Measurements from ENCODE around the gene WDR59. TPM values are rescaled to one million over a fixed set of nuclear protein-coding genes. Genes with fewer than 3 reads are reported as not detected.

Gene WDR59
- total and polyA plus RNA-seq, 9 of the 15 experiments (the other 6 are each of a cell fraction or from before 2014, with no cell fraction given) = 12.7 to 126 (median 34.7) TPM

- TF ChIP-seq ZNF354B (CRISPR knock-in tag; IDR thresholded peaks at IDR 0.05) (no peak), ZNF384 (IDR thresholded peaks at IDR 0.05; ENCODE audit: low read depth, low read length) (no peak), ATF6 (CRISPR knock-in tag; IDR thresholded peaks at IDR 0.05) (no peak), HNRNPH1 (optimal IDR thresholded peaks at IDR 0.05; ENCODE audit: low read depth, low read length) (no peak)
These were observed 82.8 kb downstream of the WDR59 start (continued) for GRCh38 chr16:74902161-74902560.

- H3K4me2 ChIP-seq (ENCODE audit: insufficient read depth, low read length) = no peak overlapping the region
- H3K27ac ChIP-seq (ENCODE audit: extremely low read depth, low read depth, low read length) = no peak overlapping the region
- H4K20me1 ChIP-seq (replicated peaks; ENCODE audit: control insufficient read depth, insufficient read depth, low read length) = no peaks in the 10 kb centered on the region
- intact Hi-C loops (cut with micrococcal nuclease) = no loop called here
- no TSS peak for BruUV-seq (replicated peaks)
- POLR2A ChIA-PET = interaction anchor here (1.2 kb wide), 1 partner anchor 8 kb away, joined by 3 read pairs; no protein-coding TSS in a partner anchor
- H3K27me3 ChIP-seq (ENCODE audit: control insufficient read depth in 2 of 2, insufficient read depth in 2 of 2, low read length in 2 of 2) = no peaks in the 10 kb centered on the region
- no peak overlapping the region for H3K9ac ChIP-seq (ENCODE audit: insufficient read depth in 1 of 2, low read depth in 2 of 2, low read length in 2 of 2)
- in situ Hi-C loops (cut with MboI) = no loop called here
- CTCF ChIA-PET (ENCODE audit: low intra/inter-chr PET ratio) = no interaction called here
- DNase-seq (ENCODE audit: extremely low read depth in 1 of 4, low spot score in 3 of 4) = no peak
- peaks cover 71% of the 10 kb centered on the region for H3K36me3 ChIP-seq (ENCODE audit: control insufficient read depth, insufficient read depth, low read length)
- H3K9me3 ChIP-seq (replicated peaks; ENCODE audit: control insufficient read depth, insufficient read depth, low read depth, low read length) = no peaks in the 10 kb centered on the region; the same call in 1 of the 2 replicates
- no peak for FAIRE-seq
- no peaks in the 10 kb centered on the region for H3K79me2 ChIP-seq (ENCODE audit: control insufficient read depth, insufficient read depth, low read length)
- ATAC-seq = no peak
- WGBS (ENCODE audit: insufficient coverage, low coverage, missing lambda C conversion rate) = 83% methylated on average over 4 of the region's 4 CpGs
- no peaks in the 10 kb centered on the region for H3K4me1 ChIP-seq (replicated peaks in 1 of 2; ENCODE audit: control insufficient read depth in 2 of 2, insufficient read depth in 2 of 2, low read length in 2 of 2)
- H3K4me3 ChIP-seq = no peak overlapping the region
- no peaks in the 10 kb centered on the region for H3K9me1 ChIP-seq (ENCODE audit: control insufficient read depth, insufficient read depth, low read length)
- H2AFZ ChIP-seq (ENCODE audit: low read depth, low read length) = no peak overlapping the region
- no peak for TF ChIP-seq MED1 (CRISPR knock-in tag; IDR thresholded peaks at IDR 0.05; ENCODE audit: borderline replicate concordance)
- TF ChIP-seq YBX1 (IDR thresholded peaks at IDR 0.05) = no peak
- no peak for TF ChIP-seq ZKSCAN3 (CRISPR knock-in tag; IDR thresholded peaks at IDR 0.05)
- TF ChIP-seq CBX1 (IDR thresholded peaks at IDR 0.05; ENCODE audit: low read depth) = no peak
- no peak for TF ChIP-seq ZFP91 (CRISPR knock-in tag; IDR thresholded peaks at IDR 0.05)
- no peak for TF ChIP-seq MBD2 (IDR thresholded peaks at IDR 0.05; ENCODE audit: borderline replicate concordance, low read depth)
These were observed 83.3 kb downstream of the WDR59 start for GRCh38 chr16:74901606-74902005.
